Activated gamma-delta T cell treated with Interleukin-2 at 50 U/mL for 16 hours (primary cell): ENCODE results near the gene SLCO3A1.

Experiments used
- DNase-seq: peaks from one replicate; pipeline ENCODE4 v3.0.0-alpha.2; 2020

SLCO3A1 gene

DNA sequence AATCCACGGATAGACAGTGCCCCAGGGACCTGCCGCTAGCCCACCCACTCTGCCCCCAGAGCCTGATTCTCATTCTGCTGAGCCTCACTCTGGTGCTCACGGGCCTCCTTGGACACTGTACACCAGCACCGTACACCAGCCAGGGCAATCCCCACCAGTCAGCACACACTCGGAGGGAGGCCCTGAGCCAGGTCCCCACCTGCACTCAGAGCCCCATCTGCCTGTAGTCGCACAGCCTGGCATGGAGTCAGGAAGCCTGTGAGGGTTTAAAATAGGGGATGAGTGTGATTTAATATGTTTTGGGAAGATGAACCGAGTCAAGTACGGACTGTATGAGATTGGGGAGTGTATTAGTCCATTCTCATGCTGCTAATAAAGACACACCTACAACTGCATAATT, 223.0 kb downstream of the SLCO3A1 start:
- no peak for DNase-seq

DNA sequence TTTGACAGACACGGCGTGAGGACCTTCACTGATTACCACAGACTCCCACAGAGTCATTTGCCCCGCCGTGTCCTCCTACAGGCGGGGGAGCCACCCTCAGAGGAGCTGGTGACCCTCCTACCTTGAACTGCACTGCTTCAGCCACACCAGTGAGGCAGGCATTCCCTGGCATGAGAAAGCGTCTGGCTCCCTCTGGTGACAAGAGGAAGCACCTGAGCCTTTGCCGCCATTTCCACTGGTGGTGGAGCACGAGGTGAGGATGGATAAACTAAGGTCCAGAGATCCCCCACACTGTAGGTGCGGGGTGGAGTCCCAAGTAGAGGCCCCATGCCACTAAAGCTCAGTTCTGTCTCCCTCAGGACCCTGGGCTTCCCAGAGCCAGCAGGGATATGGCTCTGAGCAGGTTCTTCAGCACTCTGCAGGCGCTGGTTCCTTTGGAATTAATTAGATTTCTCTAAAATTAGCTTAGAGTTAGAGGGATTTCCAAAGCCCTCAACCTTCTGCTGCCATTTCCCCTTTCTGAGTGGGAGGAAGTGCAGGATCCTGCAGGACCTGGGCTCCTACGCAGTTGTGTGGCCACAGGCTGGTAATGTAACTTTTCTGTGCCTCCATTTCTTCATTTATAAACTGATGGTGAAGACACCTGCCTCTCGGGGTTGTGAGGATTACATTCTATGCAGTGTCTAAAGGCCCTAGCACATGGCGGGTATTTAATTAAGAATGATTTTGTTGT, 224.0 kb downstream of the SLCO3A1 start:
- DNase-seq = peak; percentile 48

DNA sequence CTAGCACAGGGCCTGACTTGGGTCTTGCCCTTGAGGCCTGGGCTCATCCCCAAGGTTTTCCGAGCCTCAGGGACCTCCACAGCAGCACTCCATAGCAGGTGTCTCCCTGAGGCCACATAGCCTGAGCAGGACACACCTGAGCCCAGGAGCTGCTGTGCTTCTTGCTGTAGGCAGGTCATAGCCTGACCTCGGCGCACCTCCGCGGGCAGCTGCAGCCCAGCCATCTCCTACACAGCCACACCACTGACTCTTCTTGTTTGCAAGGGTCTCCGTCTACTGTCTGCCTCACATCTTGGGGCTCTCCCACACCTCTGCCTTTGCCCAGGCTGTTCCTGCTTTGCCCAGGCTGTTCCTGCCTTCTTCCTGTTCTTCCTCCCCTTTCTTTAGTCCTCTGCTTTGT, 224.8 kb downstream of the SLCO3A1 start:
- no peak for DNase-seq

DNA sequence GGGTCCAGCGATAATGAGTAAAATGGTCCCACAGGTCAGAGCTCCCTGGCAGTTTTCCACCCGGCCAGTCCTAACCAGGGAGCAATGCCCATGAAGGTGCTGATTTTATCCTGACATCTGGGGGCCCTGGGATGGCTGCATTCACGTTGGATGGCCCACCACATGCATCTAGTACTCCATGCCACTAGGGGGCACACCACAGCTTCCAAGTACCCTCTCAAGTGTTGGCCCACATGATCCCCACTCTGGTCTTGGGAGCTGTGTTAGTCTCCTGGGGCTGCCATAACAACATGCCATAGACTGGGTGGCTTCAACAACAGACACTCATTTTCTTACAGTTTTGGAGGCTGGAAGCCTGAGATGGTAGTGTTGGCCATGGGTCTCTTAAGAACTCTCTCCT, 225.5 kb downstream of the SLCO3A1 start:
- DNase-seq = no peak

DNA sequence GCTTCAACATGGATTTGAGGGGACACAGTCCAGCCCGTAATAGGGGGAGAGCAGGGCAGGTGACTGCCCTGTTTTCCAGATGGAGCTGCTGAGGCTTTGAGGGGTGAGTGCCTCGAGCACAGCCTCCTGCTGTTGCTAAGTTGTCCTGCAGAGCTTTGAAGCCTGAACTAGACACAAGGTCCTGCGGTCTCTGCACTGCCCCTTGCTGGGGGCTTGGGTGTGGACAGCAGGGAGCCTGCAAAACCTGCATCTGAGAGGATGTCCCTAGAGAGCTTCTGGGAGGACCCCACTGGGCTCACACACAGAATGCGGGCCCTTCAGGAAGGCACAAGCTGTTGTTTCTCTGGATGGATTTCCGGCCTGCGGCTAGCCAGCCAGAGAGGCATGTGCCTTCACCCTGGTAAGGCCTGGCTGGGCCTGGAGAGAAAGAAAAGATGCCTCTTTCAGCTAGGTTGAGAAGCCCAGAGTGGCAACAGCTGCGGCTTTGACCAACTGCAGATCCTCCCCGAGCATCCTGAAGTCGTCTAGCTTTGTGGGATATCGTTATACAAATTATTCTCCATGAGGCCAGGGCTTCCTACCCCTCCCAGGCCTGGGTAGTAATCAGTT, 226.2 kb downstream of the SLCO3A1 start:
- no peak for DNase-seq

DNA sequence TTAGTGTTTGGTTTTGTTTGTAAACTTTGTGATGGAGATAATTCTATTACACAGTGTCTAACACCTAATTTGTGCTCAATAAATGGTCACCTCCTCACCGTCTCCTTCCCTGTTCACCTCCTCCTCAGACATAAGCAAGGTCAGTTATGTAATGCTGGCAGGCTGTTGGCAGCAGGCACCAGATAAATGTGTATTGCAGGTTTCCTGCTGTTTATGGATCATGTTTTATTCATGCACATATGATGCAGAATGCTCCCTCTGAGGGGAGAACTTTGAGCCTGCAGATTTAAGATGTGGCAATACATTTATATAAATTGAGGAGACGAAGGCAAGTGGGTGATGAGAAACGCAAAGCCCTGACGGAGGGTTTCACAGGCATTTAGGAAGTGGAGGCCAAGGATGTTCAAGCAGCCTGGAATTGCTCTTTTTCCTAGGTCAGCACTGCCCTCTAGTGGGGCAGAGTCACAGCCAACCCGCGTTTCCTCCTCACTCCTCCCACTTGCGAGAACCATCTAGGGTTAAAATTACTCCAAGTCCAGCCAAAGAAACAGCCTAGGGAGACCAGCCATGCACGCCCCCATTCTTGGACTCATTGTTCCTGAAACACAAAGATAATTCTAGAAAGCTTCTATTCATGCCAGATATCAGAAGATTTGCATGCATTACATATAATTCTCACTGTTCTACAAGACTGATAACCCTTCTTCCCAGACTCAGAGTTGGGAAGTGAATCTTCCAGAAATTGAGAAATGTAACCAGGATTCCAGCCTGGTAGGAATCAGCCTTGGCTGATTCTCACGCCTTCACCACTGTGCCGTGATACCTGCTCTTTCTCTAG, 228.7 kb downstream of the SLCO3A1 start:
- DNase-seq = peak; percentile 16

DNA sequence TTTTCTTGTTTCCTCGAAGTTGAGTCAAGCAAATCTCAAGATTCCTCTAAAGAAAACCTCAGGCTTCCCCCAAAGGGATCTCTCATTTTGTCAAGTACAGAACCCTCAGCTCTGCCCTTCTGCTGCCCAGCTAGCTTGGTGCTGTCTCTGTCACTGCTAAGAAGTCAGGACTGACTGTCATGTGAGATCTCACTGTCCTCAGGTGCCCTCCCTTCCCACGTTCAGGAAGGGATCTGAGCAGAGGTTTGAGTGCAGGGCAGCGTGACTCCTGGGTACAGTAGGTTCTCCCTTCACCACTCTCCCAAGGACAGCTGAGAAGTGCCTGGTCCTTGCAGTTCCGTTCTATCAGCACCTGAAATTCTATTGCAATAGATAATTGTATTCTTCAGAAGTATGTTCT, 229.7 kb downstream of the SLCO3A1 start:
- DNase-seq = no peak

DNA sequence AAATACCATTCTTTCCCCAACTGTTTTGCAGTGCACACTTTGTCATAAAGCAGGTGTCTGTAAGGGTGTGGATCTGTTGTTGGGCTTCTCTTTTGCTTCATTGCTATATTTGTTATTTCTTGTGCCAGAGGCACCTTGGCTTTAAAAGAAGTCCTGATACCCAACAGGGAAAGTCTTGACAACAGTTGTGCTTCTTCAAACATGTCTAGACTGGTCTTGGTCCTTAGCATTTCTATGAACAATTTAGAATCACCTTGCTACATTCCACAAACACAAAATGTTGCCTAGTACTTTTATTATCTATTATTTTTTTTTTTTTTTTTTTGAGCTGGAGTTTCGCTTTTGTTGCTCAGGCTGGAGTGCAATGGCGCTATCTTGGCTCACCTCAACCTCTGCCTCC, 233.7 kb downstream of the SLCO3A1 start:
- no peak for DNase-seq

DNA sequence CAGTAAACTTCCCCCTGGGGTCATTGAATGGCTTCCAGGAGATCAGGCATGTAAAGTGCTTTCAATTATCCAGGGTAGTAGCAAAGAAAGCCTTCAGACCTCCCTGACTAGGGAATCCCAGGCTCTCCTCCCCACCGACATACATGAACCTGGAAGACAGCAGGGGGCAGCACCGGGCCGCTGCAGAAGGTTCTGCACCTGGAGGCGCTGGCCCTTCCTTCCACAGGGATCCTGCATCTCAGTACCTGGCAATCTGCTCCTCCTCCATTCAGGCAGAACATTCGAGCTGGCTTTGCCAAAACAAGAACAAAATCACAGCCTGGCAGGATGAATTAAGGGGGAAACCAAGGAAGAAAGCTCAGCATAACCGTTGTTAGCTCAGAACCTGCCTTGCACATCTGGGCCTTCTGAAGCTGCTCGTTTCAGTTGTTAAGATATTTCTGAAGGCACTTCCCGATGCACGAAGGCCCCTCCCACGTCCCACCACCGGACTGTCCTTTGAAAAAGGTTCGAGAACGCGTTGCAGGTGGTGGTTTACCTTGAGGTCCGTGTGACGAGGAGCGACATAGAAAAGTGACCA, 237.7 kb downstream of the SLCO3A1 start:
- no peak for DNase-seq

DNA sequence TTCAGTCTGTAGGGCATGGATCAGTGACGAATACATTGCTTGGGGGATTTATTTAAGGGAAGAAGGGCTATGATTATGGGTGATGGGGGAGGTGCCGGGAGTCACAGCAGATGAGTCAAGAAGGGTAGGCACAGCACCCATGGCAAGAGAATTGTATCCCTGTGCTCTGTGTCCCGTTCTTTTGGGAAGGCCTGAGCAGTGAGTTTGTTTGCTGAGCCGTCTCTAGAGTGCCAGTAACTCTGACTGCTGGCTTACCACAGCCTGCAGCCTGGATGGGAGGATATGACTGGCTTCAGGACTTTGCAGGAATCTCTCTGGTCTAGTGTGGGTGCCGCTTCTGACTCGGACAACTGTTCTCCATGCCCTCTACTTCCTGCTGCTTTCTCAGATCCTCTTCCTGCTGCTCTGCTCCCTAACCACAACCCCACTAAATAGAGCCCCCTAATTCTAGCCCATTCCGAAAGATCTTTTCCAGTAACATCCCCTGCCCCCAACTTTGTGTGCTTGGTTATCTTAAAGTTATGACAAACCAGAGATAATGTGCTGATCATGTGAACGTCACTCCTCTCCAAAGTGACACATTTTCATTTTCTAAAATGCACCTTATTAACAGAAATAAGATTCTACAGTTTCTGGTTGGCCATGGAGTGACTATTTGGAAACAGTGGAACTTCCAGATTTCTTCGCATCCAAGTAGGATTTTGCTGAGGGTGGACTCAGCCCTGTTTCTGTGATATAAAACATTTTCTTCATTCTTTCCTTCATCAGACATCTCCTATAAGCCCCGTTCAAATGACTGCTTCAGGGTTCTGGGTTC, 239.0 kb downstream of the SLCO3A1 start:
- DNase-seq = no peak

DNA sequence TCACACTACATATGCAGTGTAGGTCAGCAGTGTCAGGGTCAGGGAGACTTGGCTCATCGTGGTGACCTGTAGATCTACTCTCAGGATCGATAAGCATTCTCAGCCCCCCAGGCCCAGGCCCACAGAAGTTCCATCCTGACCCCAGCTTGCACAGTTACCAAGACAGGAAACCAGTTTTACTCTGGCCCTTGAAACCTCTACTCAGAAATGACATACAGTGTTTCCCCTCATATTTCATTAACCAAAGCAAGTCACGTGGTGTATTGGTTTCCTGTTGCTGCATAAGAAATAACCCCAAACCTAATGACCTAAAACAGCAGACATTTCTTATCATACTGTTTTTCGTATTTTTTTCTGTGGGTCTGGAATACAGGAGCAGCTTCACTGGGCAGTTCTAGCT, 242.2 kb downstream of the SLCO3A1 start:
- no peak for DNase-seq

DNA sequence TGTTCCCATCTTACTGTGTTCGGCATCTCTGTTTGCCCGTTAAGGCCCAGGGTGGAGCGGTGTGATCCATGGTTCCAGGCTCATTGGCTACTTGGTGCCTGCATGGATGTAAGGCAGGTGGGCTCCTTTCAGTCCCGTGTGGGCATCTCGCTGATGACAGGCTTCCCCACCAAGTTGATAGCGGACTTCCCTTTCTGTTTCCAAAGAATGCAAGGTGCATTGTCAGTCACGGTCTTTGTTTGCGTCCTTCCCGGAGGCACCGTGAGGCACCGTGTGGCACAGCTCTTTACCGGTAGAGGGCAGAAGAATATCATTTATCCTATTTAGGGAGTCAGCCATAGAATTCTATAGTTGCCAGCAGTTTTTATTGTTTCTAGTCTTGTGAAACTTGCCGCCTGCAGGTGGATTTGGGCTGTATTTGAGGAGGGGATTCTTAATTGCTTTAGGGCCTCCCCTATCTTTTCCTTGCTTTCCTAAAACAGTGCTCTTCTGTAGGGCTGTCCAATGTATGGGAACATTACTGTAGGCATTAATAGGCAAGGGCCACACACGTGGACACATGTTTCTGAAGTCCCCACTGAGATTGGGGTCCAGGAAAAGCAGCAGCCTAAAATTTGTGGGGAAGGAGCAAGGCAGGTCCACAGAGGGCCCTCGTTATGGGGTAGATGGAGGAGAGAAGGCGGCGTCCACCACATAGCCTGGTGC, 244.1 kb downstream of the SLCO3A1 start:
- peak; percentile 19 for DNase-seq

DNA sequence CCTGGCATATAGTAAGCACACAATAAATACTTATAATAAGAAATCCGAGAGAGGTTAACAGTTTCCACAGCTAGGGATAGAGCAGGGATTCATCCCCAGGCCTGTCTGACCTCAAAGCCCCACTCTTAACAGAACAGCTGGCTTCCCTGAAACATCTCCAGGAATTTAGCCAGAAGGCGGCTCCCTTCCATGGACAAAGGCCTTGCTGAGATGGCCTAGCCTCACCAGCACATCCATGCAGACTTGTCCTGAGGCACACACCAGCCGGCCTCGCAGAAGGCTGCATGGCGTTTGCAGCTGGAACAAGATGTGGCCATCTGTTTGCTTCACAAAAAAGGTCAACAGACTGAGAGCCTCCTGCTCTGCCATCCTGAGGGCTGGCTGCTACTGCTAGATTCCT, 245.4 kb downstream of the SLCO3A1 start:
- DNase-seq = no peak

DNA sequence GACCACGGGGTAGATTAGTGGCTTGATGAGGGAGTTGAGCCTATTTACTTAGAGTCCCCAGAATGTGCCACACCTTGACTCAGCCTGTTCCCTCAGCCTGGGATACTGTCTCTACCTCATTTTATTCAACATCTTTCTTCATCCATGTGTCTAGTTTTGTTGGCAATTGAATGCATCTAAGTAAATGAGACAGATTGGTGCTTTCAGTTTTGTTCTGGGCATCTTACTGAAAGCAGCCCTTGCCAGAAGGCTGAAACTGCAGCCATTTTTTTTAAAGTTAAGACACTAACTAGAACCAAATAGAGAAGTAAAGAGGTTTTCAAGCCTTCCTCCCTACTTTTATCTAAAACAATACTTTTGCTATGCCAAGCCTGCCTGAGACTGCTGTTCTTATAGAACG, 246.8 kb downstream of the SLCO3A1 start:
- no peak for DNase-seq

DNA sequence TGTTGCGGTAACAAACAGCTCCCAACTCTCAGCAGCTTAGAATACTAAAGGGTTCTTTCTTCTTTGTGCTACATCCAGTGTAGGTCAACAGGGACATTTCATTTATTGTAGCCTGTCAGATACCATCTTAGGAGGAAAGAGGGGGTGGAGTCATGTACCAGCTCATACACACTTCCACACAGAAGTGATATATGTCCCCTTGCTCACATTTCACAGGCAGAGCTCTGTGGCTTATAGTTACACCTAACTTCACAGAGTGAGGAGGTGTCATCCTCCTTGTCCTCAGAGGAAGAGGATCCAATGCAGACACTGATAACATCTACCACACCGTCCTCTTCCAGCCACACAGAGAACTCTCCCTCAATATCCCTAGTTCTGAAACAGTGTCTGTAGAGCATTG, 247.2 kb downstream of the SLCO3A1 start:
- no peak for DNase-seq

DNA sequence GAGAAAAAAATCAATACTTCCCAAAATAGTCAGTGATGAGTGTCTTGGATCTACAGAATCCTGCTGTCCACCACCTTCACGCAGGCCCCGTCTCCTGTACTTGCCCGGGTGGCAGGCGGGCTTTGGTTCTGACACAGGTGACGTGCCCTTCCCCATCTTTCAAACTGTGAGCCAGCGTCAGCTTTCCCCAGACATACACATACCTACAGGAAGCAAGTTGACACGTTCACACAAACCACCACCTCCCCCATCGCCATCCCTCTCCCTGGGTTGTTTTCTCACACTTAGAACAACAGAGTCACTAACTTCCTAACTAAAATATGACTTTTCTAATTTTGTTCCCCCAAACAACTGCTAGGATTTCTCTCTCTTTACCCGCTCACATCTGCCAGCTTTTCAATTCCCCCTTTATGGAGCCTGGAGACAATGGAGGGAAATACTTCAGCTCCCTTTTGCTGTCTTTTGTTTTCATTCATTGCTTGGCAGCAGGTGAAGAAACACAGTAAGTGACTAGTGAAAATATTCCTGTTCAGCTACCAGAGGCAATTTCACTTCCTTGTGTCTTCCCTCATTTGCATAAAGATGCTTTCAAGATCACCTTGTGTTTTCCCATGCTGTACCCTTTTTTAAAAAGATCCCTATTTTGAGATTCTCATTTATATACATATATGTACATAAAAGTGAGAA, 248.3 kb downstream of the SLCO3A1 start:
- DNase-seq = no peak

DNA sequence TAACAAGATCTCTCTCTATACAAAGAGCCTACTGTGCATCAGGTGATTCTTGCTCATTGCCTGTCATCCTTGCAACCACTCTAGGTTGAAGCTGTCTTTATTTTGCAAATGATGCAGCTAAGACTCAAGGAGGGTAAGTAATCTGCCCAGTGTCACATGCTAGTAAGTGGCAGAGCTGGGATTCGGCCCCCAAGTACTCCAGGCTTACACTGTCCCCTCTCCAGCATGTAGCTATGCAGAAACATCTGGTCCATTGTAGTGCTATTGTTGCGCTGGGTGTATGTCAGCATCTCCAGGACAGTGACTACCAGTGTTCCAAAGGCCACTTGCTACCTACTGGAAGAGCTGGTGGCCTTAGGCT, 248.9 kb downstream of the SLCO3A1 start:
- DNase-seq = no peak

DNA sequence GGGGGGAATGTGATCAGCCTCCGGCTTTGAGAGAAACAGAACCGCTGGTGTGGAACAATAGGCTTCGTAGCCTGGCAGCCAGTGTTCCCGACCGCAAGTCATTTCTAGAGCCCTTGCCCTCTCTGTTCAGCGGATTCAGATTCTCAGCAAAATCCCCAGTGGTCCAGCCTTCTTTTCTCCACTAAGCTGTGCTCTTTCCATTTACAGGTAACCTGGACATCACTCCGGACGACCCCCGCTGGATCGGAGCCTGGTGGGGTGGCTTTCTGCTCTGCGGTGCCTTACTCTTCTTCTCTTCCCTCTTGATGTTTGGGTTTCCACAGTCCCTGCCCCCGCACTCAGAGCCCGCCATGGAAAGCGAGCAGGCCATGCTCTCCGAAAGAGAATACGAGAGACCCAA, 250.6 kb downstream of the SLCO3A1 start:
- DNase-seq = no peak

DNA sequence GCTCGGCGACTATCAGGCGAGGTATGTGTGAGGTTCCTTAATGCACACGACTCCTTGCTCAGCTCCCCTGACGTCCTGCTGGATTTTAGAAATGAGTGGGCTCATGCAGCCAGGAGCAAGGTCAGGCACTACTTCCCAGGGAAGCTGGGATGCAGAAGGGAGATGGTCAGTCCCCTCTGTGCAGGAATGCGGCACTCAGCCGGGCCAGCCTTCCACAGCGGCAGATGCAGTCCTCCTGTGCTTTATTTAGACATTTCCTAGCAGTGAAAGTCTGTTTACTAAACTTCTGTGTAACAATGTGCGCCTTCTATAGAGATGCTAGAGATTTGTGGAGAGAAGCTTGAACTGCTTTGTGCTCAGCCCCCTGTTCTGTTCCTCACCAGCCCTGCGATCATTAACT, 252.1 kb downstream of the SLCO3A1 start:
- DNase-seq = no peak

DNA sequence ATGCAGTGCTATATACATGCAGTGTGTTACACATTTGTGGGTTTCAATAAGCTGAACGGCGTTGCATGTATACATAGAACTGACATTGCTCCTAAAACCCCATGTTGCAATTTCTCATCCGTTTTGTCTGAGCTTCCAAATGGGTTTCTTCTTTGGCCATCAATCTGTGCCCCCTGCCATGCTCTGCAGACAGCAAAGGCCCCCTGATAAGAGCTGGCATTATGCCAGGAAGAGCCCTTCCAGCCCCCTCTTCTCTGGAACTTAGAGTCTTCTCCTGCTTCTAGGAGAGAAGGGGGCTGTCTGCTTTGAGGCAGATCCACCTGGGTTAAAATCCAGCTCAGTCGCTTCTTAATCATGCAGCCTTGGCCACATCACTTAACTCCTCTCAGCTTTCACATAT, 254.0 kb downstream of the SLCO3A1 start:
- DNase-seq = no peak

DNA sequence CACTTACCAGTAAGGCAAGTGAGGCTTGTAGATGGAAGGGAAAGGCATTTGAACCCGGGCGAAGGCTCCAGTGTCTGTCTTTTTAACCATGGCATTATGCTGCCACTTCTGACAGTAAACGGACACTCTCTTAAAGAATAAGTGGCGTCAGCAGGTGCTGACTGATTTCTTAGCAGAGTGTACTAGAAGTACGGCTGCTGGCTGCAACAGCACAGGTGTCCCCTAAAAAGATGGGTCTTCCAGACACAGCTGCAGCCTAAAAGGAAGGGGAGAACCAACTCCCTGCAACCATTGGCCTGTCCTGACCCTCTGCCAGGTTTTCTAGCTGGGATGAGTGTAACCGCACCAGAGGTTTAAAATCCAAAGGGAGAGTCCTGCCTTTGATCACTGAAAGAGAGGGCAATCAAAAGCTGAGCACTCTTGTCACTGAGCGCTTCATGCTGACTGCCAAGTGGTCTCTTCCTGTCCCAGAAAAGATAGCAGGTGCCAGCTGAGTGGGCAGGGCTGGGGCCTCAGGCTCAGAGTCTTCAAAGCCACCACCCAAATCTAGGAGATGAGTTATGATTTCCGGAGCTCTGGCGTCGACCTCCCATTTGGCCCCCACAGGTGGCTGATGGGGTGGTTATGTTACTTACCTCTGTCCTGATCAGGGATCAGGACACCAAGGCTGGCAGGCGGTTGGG, 255.8 kb downstream of the SLCO3A1 start:
- no peak for DNase-seq
